HG03442 (cell line): ENCODE measurements around the gene MKRN3.
"Not testable (repeated sequence)": the region's sequence is repeated elsewhere in the genome, so short reads cannot be mapped to it uniquely, and the experiment has no call there.

Experiments used
- ATAC-seq: cut with Tn5 transposase; IDR thresholded peaks from one replicate; pipeline ENCODE4 v1.9.1; 2021; ENCODE audit warnings: mild to moderate bottlenecking, moderate library complexity; ENCODE audit not compliant: unreplicated experiment

Gene MKRN3

GRCh38 chr15:23578521-23579150, 13.2 kb downstream of the MKRN3 start:
- ATAC-seq = no peak

- no peak for ATAC-seq
Observed at GRCh38 chr15:23588268-23588667, 22.8 kb downstream of the MKRN3 start.

GRCh38 chr15:23589012-23589411, 23.5 kb downstream of the MKRN3 start:
- ATAC-seq = no peak

GRCh38 chr15:23594252-23594770, 28.8 kb downstream of the MKRN3 start:
- ATAC-seq = no peak

GRCh38 chr15:23595368-23595767, 29.9 kb downstream of the MKRN3 start:
- ATAC-seq = no peak

GRCh38 chr15:23596736-23597135, 31.3 kb downstream of the MKRN3 start:
- no peak for ATAC-seq

- not testable (repeated sequence) for ATAC-seq
Observed at GRCh38 chr15:23597278-23597677, 31.8 kb downstream of the MKRN3 start.

- no peak for ATAC-seq
Observed at GRCh38 chr15:23599053-23599452, 33.6 kb downstream of the MKRN3 start.

GRCh38 chr15:23602124-23602523, 36.6 kb downstream of the MKRN3 start:
- ATAC-seq = no peak

- no peak for ATAC-seq
Observed at GRCh38 chr15:23606226-23606625, 40.8 kb downstream of the MKRN3 start.

GRCh38 chr15:23616536-23616935, 51.1 kb downstream of the MKRN3 start:
- ATAC-seq = no peak
